Middle frontal gyrus (tissue), 1 donor: ENCODE measurements around the gene ADRM1.

Source experiments
- DNase-seq: peaks from one replicate; pipeline ENCODE4 v3.0.0-alpha.2; 2015; ENCODE audit warnings: low spot score; ENCODE audit errors: extremely low spot score

The ADRM1 gene

GRCh38 chr20:62323146-62323979 is 20.6 kb downstream of the ADRM1 start:
- no peak for DNase-seq

GRCh38 chr20:62323980-62324906 is 21.4 kb downstream of the ADRM1 start:
- no peak for DNase-seq

GRCh38 chr20:62325172-62325905 is 22.5 kb downstream of the ADRM1 start:
- no peak for DNase-seq

GRCh38 chr20:62326559-62326958 is 23.8 kb downstream of the ADRM1 start:
- no peak for DNase-seq

- DNase-seq = no peak
Observed at GRCh38 chr20:62326959-62327725, 24.3 kb downstream of the ADRM1 start.

GRCh38 chr20:62327726-62328495 is 25.1 kb downstream of the ADRM1 start:
- no peak for DNase-seq

GRCh38 chr20:62328684-62329388 is 26.0 kb downstream of the ADRM1 start:
- no peak for DNase-seq

- DNase-seq = no peak
Observed at GRCh38 chr20:62329389-62330377, 26.9 kb downstream of the ADRM1 start.

GRCh38 chr20:62330576-62331317 is 27.9 kb downstream of the ADRM1 start:
- no peak for DNase-seq

- DNase-seq = no peak
Observed at GRCh38 chr20:62331347-62331746, 28.6 kb downstream of the ADRM1 start.

- no peak for DNase-seq
Observed at GRCh38 chr20:62332421-62332820, 29.6 kb downstream of the ADRM1 start.

- no peak for DNase-seq
Observed at GRCh38 chr20:62332989-62333819, 30.4 kb downstream of the ADRM1 start.

- no peak for DNase-seq
Observed at GRCh38 chr20:62333820-62334595, 31.2 kb downstream of the ADRM1 start.

GRCh38 chr20:62334881-62335280 is 32.1 kb downstream of the ADRM1 start:
- no peak for DNase-seq

- no peak for DNase-seq
Observed at GRCh38 chr20:62335532-62335931, 32.7 kb downstream of the ADRM1 start.

GRCh38 chr20:62336329-62336728 is 33.5 kb downstream of the ADRM1 start:
- DNase-seq = no peak
